Spleen (tissue), 11 donors: Measurements from ENCODE around the gene OR3A2. TPM values are rescaled to one million over a fixed set of nuclear protein-coding genes. Genes with fewer than 3 reads are reported as not detected.
"Not testable (repeated sequence)": the region's sequence is repeated elsewhere in the genome, so short reads cannot be mapped to it uniquely, and the experiment has no call there.

ENCODE experiments used
- DNase-seq: peaks from one replicate; pipeline ENCODE4 v3.0.0-alpha.2; 2020
- H3K27ac ChIP-seq, 8 donors: fragments of 200-600 bp; sonication (generic) in 7 of 8; 1 replicate in 4 of 8; 2 replicates in 4 of 8; pipeline versions ENCODE4 v1.5.0 to v1.8.0; 2016 to 2021; ENCODE audit warnings: inconsistent platforms in 4 of 8, mild to moderate bottlenecking in 4 of 8, moderate library complexity in 1 of 8
- H3K27me3 ChIP-seq, 7 donors: fragments of 200-600 bp; sonication (generic) in 6 of 7; replicated peaks in 1 of 7; 1 replicate in 4 of 7; 2 replicates in 3 of 7; pipeline versions ENCODE4 v1.5.0 to v1.8.0; 2016 to 2021; ENCODE audit warnings: inconsistent platforms in 3 of 7, mild to moderate bottlenecking in 1 of 7
- H3K36me3 ChIP-seq, 6 donors: fragments of 200-600 bp; sonication (generic) in 5 of 6; 1 replicate in 4 of 6; 2 replicates in 2 of 6; pipeline versions ENCODE4 v1.5.0 to v1.8.0; 2016 to 2021; ENCODE audit warnings: inconsistent platforms in 2 of 6
- H3K4me1 ChIP-seq, 6 donors: fragments of 200-600 bp; sonication (generic) in 5 of 6; 1 replicate in 3 of 6; 2 replicates in 3 of 6; pipeline versions ENCODE4 v1.5.0 to v1.8.0; 2016 to 2021; ENCODE audit warnings: inconsistent platforms in 3 of 6
- H3K4me3 ChIP-seq, 8 donors: fragments of 200-600 bp; sonication (generic) in 7 of 8; 1 replicate in 4 of 8; 2 replicates in 4 of 8; pipeline versions ENCODE4 v1.5.0 to v1.8.0; 2016 to 2021; ENCODE audit warnings: inconsistent platforms in 4 of 8, mild to moderate bottlenecking in 4 of 8, moderate library complexity in 2 of 8
- H3K9me3 ChIP-seq, 8 donors: fragments of 200-600 bp; sonication (generic) in 7 of 8; 1 replicate in 4 of 8; 2 replicates in 4 of 8; pipeline versions ENCODE4 v1.5.0 to v1.8.0; 2016 to 2021; ENCODE audit warnings: inconsistent platforms in 4 of 8
- POLR2A ChIP-seq, 3 donors: fragments of 450-650 bp; IDR thresholded peaks; one replicate each; pipeline ENCODE4 v1.5.1; 2017; ENCODE audit warnings: antibody characterized with exemption in 3 of 3, mild to moderate bottlenecking in 1 of 3
- POLR2AphosphoS5 ChIP-seq, 3 donors: sonication (generic); formaldehyde crosslinking; IDR thresholded peaks; one replicate each; pipeline ENCODE4 v1.5.1; 2017; ENCODE audit warnings: antibody characterized with exemption in 3 of 3
- WGBS, 5 donors: extraction: QIAGEN DNeasy Blood & Tissue Kit in 3 of 5; methylation state at CpG; one replicate each; pipeline versions ENCODE4 v1.1.5 to v1.1.7; 2013 to 2018; 5-methylcytosine and 5-hydroxymethylcytosine counted together
- intact Hi-C: fragments of 100-400 bp; cut with DNase I; formaldehyde crosslinking; loops from one replicate; pipeline ENCODE4 v1.15.0; 2023; ENCODE audit warnings: low total_unique reads
- polyA plus RNA-seq, 3 donors: library from polyadenylated mRNA; stranded (reverse); fragments of 200-250 nt; gene quantifications; one replicate each; pipeline ENCODE4 v1.2.1, GENCODE V29; 2013
- total RNA-seq, 7 donors: library from RNA; depleted of rRNA in 3 of 7; stranded (reverse); fragments of >200 nt in 3 of 7; fragmentation: NEBNext Ultra II Directional in 4 of 7; extraction: Animal tissue kit (Norgen Biotek cat#: 25700) in 4 of 7; gene quantifications; one replicate each; pipeline versions ENCODE4 v1.1.0 to v1.2.1, GENCODE V29; 2016 to 2021
- TF ChIP-seq, protein P1 (sequence below), 11 experiments: fragments of 200-600 bp in 7 of 11; fragments of 450-650 bp in 4 of 11; sonication (generic) in 4 of 11; IDR thresholded peaks in 8 of 11; conservative IDR thresholded peaks in 3 of 11; 1 replicate in 7 of 11; 2 replicates in 4 of 11; pipeline versions ENCODE4 v1.4.0 to v1.8.0; 2016 to 2021; ENCODE audit warnings: antibody characterized with exemption in 11 of 11, inconsistent platforms in 4 of 11, mild to moderate bottlenecking in 1 of 11
- donor health status: healthy with polysubstance abuse.
- donor health status: DM: no; HTN: no; CAD: no; lungs with moderate emphysema.
- donor health status: DM: no; HTN: no; CAD: no.
- donor health status: Bipolar disorder and iron deficiency.
- donor health status: healthy.
- donor health status: DM: no; HTN: no; CAD: no.
- donor health status: DM: yes; HTN: yes; CAD: no.

OR3A2 gene
- total and polyA plus RNA-seq, 10 donors: 0.23 to 1.6 (median 0.30) TPM; not detected in 7

DNA sequence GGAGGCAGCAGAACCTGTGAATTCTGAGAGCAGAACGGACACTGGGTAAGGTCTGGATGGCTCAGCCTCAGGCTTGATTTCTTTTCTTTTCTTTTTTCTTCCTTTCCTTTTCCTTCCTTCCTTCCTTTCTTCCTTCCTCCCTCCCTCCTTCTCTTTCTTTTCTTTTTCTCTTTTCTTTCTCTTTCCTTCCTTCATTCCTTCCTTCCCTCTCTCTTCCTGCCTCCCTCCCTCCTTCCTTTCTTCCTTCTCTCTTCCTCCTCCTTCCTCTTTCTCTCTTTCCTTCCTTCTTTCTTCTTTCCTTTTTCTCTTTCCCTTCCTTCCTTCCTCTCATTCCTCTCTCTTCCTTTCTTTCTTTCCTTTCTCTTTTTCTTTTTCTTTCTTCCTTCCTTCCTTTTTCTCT is 125.9 kb downstream of the OR3A2 start:
- DNase-seq: no peak
- peaks cover 0 to 13% (median 0%) of the 10 kb centered on the region in 7 donors for H3K27me3 ChIP-seq
- 64 to 89% (median 78%) methylated on average over 1 of the region's 1 CpG for WGBS, 5 donors
- TF ChIP-seq, protein P1, sequence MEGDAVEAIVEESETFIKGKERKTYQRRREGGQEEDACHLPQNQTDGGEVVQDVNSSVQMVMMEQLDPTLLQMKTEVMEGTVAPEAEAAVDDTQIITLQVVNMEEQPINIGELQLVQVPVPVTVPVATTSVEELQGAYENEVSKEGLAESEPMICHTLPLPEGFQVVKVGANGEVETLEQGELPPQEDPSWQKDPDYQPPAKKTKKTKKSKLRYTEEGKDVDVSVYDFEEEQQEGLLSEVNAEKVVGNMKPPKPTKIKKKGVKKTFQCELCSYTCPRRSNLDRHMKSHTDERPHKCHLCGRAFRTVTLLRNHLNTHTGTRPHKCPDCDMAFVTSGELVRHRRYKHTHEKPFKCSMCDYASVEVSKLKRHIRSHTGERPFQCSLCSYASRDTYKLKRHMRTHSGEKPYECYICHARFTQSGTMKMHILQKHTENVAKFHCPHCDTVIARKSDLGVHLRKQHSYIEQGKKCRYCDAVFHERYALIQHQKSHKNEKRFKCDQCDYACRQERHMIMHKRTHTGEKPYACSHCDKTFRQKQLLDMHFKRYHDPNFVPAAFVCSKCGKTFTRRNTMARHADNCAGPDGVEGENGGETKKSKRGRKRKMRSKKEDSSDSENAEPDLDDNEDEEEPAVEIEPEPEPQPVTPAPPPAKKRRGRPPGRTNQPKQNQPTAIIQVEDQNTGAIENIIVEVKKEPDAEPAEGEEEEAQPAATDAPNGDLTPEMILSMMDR (IDR thresholded peaks at IDR 0.05 in 8 of 11, conservative IDR thresholded peaks at IDR 0.05 in 3 of 11): no peak
- TF ChIP-seq POLR2AphosphoS5 (IDR thresholded peaks at IDR 0.05) (no peak), POLR2A (IDR thresholded peaks at IDR 0.05) (no peak)
- peaks cover 0 to 2% (median 0%) of the 10 kb centered on the region in 8 donors for H3K9me3 ChIP-seq
- no peak overlapping the region for H3K4me3 ChIP-seq
- H3K36me3 ChIP-seq: no peaks in the 10 kb centered on the region
- intact Hi-C loops: no loop called here
- H3K27ac ChIP-seq: no peak overlapping the region
- H3K4me1 ChIP-seq: no peaks in the 10 kb centered on the region

DNA sequence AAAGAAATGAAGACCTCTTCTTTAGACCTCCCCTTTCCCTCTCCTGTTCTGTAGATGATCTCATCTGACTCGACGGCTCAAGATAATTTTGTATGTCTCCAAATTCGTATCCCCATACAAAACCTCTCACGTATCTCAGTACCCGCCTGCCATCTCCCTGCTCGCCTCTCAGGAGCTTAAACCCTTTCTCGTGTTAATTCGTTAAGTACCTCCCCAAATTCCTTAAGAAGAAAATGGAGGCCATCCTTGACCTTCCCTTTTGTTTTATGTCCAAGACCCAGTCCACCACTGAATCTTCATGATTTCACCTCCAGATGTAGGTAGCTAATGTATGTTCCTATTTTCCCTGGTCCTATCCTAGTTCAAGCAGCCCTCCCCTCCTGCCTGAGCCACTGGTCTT is 129.5 kb downstream of the OR3A2 start:
- Histone ChIP-seq H3K27ac (no peak overlapping the region), H3K4me3 (no peak overlapping the region), H3K4me1 (no peaks in the 10 kb centered on the region), H3K36me3 (no peaks in the 10 kb centered on the region), H3K27me3 (peaks cover 0 to 4% (median 0%) of the 10 kb centered on the region in 7 donors), H3K9me3 (peaks cover 0 to 8% (median 0%) of the 10 kb centered on the region in 8 donors)
- no peak for DNase-seq
- intact Hi-C loops: no loop called here
- 88 to 95% (median 94%) methylated on average over 8 of the region's 8 CpGs for WGBS, 5 donors
- TF ChIP-seq POLR2AphosphoS5 (IDR thresholded peaks at IDR 0.05) (no peak), POLR2A (IDR thresholded peaks at IDR 0.05) (no peak)
- TF ChIP-seq, protein P1 (IDR thresholded peaks at IDR 0.05 in 8 of 11, conservative IDR thresholded peaks at IDR 0.05 in 3 of 11): no peak

DNA sequence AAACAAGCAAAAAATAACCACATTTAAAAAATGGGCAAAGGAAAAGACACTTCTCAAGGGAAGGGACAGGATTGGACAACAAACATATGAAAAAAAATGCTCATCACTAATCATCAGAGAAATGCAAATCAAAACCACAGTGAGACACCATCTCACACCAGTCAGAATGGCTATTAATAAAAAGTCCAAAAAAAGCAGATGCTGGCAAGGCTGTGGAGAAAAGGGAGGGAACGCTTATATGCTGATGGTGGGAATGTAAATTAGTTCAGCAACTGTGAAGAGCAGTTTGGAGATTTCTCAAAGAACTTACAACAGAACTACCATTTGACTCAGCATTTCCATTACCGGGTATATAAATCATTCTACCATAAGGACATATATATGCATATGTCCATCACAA is 137.1 kb downstream of the OR3A2 start:
- 83 to 86% (median 85%) methylated on average over 1 of the region's 2 CpGs; no CpG with 5 or more reads in 2 of the 5 donors for WGBS, 5 donors
- H3K27me3 ChIP-seq, DNase-seq, H3K27ac ChIP-seq, intact Hi-C loops, H3K9me3 ChIP-seq, H3K36me3 ChIP-seq, H3K4me1 ChIP-seq, H3K4me3 ChIP-seq: not testable (repeated sequence)

DNA sequence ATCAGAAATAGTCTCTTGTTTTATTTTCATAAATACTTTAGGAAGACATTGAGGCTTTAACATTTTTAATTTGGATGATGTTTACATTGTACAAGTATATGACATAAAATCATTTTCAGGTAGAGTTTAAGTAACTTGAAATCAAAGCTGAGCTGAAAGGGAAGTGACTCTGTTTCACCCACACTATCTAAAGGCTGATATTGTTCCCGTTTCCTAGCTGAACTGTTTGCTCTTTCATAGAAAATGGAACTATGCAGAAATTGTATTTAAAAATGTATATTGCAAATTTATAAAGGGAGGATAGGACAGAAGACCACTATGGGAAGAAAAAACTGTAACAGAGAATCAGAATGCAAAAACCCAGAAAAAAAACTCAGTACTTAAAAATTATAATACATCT is 141.3 kb downstream of the OR3A2 start:
- H3K27me3 ChIP-seq, H3K9me3 ChIP-seq, H3K4me3 ChIP-seq, H3K36me3 ChIP-seq, H3K27ac ChIP-seq, intact Hi-C loops, H3K4me1 ChIP-seq, DNase-seq: not testable (repeated sequence)
- 5 to 22% (median 19%) methylated on average over 1 of the region's 1 CpG for WGBS, 5 donors

DNA sequence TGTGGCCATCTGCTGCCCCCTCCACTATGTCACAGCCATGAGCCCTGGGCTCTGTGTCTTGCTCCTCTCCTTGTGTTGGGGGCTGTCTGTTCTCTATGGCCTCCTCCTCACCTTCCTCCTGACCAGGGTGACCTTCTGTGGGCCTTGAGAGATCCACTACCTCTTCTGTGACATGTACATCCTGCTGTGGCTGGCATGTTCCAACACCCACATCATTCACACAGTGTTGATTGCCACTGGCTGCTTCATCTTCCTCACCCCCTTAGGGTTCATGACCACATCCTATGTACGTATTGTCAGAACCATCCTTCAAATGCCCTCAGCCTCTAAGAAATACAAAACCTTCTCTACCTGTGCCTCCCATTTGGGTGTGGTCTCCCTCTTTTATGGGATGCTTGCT is 145.1 kb downstream of the OR3A2 start:
- intact Hi-C loops, H3K27ac ChIP-seq, H3K27me3 ChIP-seq, H3K4me1 ChIP-seq, H3K9me3 ChIP-seq, H3K4me3 ChIP-seq, H3K36me3 ChIP-seq, DNase-seq: not testable (repeated sequence)
- 78 to 100% (median 85%) methylated on average over 1 of the region's 1 CpG; no CpG with 5 or more reads in 1 of the 5 donors for WGBS, 5 donors

DNA sequence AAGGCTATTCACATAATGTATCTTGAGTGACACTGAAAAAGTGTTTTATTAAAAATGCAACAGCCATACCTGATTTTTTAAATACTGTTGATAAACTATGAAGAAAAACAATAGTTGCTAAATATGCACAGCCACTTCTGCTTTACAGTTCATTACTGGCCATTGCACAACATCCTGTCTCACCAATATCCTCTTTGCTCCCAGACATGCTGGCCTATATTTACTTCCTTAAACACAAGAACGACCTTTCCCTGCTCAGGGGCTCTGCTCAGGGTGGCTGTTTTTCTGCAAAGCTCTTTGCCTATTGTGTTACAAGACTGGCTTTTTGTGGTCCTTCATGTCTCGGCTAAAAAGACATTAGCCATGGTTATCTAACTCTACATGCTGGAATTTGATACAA is 147.4 kb downstream of the OR3A2 start:
- intact Hi-C loops: not testable (repeated sequence)

DNA sequence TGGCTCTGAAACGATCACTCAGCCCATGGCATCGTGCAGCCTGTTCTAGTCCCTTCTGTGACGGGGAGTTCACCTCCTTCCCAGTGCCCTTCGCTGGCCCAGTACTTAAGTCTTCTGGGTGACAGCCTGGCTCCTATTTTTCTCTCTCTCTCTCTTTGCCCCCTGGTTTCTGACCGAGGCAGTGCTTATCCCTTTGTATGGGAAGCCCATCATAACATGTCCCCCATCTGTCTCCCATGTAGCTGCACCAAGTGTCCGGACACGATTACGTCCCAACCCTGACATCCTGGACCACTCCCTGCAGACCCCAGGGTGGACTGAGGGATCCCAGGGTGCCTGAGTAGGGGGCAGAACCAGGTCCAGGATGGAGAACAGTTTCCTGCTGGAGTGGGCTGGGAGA is 153.8 kb downstream of the OR3A2 start:
- H3K27me3 ChIP-seq, H3K27ac ChIP-seq, H3K9me3 ChIP-seq, H3K4me3 ChIP-seq, H3K36me3 ChIP-seq, intact Hi-C loops, DNase-seq, H3K4me1 ChIP-seq: not testable (repeated sequence)
- WGBS, 5 donors: 78 to 90% (median 85%) methylated on average over 7 to 8 of the region's 8 CpGs

More for the DNA sequence above, 147.4 kb downstream of the OR3A2 start:
- H3K4me3 ChIP-seq, H3K36me3 ChIP-seq, H3K4me1 ChIP-seq, H3K9me3 ChIP-seq, H3K27me3 ChIP-seq, DNase-seq: not testable (repeated sequence)
- WGBS, 5 donors: 0 to 15% (median 0%) methylated on average over 1 to 2 of the region's 2 CpGs
- peak overlapping the region in 1 of 8 donors; percentile 23 for H3K27ac ChIP-seq
